ENCODE data around the gene UBAP2L.
"Not testable (repeated sequence)": the region's sequence is repeated elsewhere in the genome, so short reads cannot be mapped to it uniquely, and the experiment has no call there.

UBAP2L gene

GRCh38 chr1:154198756-154199562 lies 21.8 kb upstream of the UBAP2L start:
- DNase-seq, result no peak

- no peak for DNase-seq
Observed at GRCh38 chr1:154199563-154199879, 21.2 kb upstream of the UBAP2L start.

DNA sequence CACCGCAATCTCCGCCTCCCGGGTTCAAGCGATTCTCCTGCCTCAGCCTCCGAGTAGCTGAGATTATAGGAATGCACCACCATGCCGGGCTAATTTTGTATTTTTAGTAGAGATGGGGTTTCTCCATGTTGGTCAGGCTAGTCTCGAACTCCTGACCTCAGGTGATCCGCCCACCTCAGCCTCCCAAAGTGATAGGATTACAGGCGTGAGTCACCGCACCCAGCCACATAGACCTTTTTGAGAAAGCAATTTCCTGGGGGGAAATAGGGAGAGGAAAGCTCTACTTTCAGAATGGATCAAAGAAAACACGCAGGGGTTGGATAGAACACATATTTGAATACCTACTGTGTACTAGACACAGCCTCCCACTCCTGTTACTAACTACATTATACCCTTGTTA lies 15.0 kb upstream of the UBAP2L start:
- DNase-seq, result not testable (repeated sequence)

DNA sequence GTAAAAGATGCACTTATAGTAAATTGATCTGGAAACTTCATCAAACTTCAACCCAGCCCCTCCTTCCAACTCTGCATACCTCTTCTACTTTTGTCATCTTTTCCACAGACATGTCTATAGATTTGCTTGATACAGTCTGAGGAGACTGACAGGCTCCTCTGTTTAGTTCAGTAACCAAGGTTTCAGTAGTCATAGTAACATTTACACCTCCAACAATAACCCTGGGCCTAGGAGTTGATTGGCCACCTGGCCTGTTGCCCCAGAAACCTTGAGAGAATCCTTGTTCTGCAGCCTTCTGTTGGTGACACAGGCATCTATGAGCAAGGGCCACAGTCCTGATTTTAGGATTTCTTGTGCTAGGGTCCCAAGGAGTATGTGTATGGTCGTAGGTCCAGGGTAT lies 14.6 kb upstream of the UBAP2L start, which contains the start of gene CFAP141:
Gene CFAP141 (minus strand): TSS at position 138 of the 400 bp plus-strand sequence. CDS start 26 bp downstream, at position 112.
- no peak for DNase-seq

DNA sequence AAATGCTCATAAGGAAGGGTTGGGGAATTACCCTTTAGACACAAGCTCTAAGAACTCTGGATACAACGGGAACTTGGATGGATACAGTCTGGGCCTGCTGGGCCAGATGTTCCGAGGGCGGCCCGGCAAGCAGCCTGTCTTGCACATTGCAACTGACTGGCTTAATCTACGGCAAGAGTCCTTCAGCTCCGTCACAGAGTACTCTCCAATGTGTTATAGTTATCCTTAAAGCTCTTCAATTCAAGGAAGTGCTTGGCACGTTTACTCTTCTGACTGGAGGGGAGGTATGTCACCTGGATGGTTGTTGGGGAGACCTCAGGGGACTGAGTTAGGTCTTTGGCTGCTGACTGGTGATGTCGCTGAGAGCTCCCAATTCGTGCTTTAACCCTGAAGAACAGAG lies 13.5 kb upstream of the UBAP2L start:
- no peak for DNase-seq

DNA sequence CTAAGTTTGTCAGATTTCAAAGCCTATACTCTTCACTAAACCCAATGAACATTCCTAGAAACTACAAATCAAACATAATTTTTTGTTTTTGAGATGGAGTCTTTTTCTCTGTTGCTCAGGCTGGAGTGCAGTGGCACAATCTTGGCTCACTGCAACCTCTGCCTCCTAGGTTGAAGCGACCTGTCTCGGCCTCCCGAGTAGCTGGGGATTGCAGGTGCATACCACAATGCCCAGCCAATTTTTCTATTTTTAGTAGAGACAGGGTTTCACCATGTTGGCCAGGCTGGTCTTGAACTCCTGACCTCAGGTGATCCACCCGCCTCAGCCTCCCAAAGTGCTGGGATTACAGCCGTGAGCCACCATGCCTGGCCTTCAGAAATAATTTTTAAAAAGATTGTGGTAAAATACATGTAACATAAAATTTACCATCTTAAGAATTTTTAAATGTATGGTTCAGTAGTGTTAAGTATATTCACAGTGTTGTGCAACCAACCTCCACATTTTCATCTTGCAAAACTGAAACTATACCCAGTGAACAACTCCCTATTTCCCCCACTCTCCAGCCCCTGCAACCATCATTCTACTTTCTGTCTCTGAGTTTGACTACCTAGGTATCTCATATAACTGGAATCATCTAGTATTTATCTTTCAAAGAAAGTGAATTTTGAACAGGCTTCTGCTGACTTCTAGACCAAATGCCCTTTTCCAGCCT lies 11.9 kb upstream of the UBAP2L start:
- DNase-seq, result no peak

- DNase-seq, result no peak
Observed at GRCh38 chr1:154212083-154212482, 8.7 kb upstream of the UBAP2L start.

- DNase-seq, result no peak
Observed at GRCh38 chr1:154213274-154213673, 7.5 kb upstream of the UBAP2L start.

GRCh38 chr1:154218545-154218944 lies 2.2 kb upstream of the UBAP2L start:
- no peak for DNase-seq

DNA sequence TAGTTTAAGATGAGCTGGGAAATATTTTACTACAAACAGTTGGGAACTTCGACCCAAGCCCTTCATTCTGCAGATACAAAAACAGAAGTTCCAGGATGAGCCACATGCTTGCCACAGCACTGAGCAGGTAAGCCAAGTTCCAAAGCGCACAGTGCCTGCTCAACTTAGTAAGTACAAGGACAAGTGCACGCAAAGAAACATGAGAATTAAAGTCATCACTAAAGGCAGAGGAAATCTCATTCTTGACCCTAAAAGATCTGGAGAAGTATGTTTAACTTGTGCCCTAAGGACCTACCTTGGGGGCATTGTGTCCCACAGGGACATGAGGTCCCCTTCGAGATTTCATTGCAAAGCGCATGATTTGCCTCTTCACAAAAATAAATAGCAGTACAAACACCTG lies 1.2 kb upstream of the UBAP2L start:
- DNase-seq, result no peak

DNA sequence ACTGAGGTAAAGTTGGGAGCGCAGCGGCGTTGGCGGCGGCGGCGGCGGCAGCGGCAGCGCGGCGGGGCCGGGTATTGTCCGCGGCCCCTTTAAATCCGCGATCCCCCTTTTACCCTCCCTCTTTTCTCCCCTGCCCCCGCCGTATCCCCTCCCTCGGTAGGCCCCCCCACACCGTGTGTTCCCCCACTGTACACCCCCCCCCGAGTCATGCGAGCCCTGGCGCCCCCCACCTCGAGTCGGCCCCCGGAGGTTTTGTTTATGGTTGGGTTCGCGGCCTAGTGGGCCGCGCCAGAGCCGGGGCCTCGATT lies 169 bp downstream of the UBAP2L start:
- DNase-seq, result no peak

GRCh38 chr1:154221278-154222001 lies 685 bp downstream of the UBAP2L start:
- peak; percentile 18 for DNase-seq

DNA sequence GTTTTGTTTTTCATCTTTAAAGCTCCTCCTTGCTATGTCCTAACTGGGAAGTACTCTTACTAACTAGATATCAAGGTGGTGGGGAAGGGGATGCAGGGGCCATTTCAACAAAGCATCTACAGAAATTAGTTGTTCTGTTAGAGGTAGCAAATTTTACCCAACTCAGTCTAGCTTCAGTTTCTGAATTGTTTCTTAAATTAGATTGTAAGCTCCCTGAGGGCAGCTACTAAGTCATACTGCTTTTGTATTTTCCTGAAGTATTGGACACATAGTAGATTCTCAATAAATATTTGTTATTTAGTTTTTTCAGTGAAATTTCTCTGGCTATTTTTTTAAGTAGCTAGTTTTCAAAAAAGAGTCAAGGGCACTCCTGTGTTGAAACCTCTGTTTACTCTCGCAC lies 1.8 kb downstream of the UBAP2L start:
- no peak for DNase-seq

DNA sequence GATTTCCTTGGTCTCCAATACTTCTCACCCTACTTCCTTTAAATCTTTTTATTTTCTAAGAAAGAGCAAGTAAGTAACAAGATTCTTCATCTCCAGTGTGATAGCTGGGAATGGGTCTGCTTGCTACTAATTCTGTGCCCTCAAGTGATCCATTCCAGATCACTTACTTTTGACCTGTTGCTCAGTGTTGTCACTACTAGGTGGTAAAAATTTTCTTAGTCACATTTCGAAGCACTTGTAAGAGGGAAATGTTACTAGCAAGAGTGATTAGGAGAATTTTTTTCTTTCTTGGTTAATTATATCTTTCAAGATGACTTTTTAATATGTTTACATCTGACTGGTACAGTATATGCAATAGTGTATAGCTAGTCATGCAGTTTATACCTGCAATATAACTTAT lies 2.2 kb downstream of the UBAP2L start:
- no peak for DNase-seq

- DNase-seq, result no peak
Observed at GRCh38 chr1:154223621-154224020, 2.9 kb downstream of the UBAP2L start.

GRCh38 chr1:154225370-154225769 lies 4.6 kb downstream of the UBAP2L start:
- no peak for DNase-seq

DNA sequence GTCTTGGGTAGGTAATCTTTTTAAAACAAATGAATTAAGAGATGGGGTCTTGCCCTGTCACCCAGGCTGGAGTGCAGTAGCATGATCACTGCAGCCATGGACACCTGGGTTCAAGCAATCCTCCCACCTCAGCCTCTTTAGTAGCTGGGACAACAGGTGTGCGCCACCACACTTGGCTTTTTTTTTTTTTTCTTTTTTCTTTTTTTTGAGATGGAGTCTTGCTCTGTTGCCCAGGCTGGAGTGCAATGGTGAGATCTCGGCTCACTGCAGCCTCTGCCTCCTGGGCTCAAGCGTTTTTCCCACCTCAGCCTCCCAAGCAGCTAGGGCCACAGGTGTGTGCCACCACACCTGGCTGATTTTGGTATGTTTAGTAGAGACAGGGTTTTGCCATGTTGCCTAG lies 10.4 kb downstream of the UBAP2L start:
- not testable (repeated sequence) for DNase-seq

DNA sequence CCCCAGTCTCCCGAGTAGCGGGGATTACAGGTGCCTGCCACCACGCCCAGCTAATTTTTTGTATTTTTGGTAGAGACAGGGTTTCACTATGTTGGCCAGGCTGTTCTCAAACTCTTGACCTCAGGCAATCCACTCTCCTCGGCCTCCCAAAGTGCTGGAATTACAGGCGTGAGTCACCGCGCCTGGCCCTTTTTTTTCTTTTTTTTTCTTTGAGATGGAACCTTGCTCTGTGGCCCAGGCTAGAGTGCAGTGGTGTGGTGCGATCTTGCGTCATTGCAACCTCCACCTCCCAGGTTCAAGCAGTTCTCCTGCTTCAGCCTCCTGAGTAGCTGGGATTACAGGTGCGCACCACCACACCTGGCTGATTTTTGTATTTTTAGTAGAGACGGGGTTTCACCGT lies 12.4 kb downstream of the UBAP2L start:
- not testable (repeated sequence) for DNase-seq

DNA sequence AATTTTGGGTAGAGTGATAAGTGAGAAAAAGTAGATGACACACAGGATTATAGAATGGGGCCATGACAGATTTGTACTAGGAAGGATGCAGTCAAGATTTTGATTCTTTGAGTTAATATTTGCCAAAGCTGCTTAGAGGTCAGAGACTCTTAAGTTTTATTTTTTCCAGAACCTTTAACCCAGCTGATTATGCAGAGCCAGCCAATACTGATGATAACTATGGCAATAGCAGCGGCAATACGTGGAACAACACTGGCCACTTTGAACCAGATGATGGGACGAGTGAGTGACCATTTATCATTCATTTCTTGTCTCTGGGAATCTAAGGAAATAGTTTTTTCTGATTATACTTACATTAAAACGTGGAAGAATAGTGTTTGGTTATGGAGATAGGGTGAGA lies 16.1 kb downstream of the UBAP2L start:
- no peak for DNase-seq

GRCh38 chr1:154237435-154237834 lies 16.7 kb downstream of the UBAP2L start:
- no peak for DNase-seq

- no peak for DNase-seq
Observed at GRCh38 chr1:154237880-154238506, 17.2 kb downstream of the UBAP2L start.

- no peak for DNase-seq
Observed at GRCh38 chr1:154239491-154239890, 18.7 kb downstream of the UBAP2L start.

DNA sequence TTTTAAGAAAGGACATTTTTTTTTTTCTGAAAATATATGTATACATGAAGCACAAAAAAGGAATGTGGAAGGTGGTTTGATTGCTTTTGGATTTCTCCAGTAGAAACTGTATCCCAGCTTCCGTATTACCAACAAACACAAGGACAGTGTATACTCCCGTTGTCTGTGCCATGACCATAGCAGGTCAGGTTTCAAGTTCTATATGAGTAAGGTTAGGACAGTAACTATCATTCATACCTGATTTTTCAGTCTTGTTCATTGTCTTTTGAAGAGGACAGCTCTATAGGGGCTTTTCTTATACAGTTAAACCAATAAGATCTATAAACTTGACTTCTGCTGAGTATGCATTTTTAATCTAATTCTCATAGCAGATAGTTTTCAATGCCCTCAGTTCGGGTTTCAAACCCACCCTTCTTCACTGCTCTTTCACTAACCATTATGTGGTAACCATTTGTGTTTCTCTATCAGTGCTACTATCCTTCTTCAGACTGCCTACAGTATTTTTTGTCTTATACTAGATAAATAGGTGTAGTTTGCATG lies 19.6 kb downstream of the UBAP2L start:
- no peak for DNase-seq

Measured in DMS79 treated with DMSO at 0.1 percent for 48 hours (cell line).